Kidney (tissue), 14 donors: ENCODE results near the gene PSMD1. TPM values are rescaled to one million over a fixed set of nuclear protein-coding genes. Genes with fewer than 3 reads are reported as not detected.

Experiments used
- DNase-seq, 5 donors: peaks; one replicate each; pipeline ENCODE4 v3.0.0-alpha.2; 2013 to 2020
- FAIRE-seq: peaks from 2 replicates; lab custom pipeline; 2012; peaks lifted over from hg19 to GRCh38; lab: Jason Lieb, UNC
- H3K27ac ChIP-seq, 2 donors: one replicate each; pipeline ENCODE4 v1.7.0; 2013; ENCODE audit warnings: low read depth in 2 of 2, low read length in 2 of 2, inconsistent platforms in 1 of 2
- H3K27me3 ChIP-seq: one replicate; pipeline ENCODE4 v1.7.1; 2013; ENCODE audit warnings: low read length, inconsistent platforms; ENCODE audit not compliant: control insufficient read depth, insufficient read depth
- H3K36me3 ChIP-seq, 3 donors: one replicate each; pipeline versions ENCODE4 v1.7.0 to v1.7.1; 2013; ENCODE audit warnings: low read length in 3 of 3, control low read depth in 1 of 3, inconsistent platforms in 1 of 3; ENCODE audit not compliant: insufficient read depth in 3 of 3, control insufficient read depth in 2 of 3
- H3K4me1 ChIP-seq, 3 donors: one replicate each; pipeline versions ENCODE4 v1.7.0 to v1.7.1; 2013; ENCODE audit warnings: low read length in 3 of 3, inconsistent platforms in 1 of 3, low read depth in 1 of 3; ENCODE audit not compliant: control insufficient read depth in 2 of 3, insufficient read depth in 2 of 3
- H3K4me3 ChIP-seq, 3 donors: one replicate each; pipeline versions ENCODE4 v1.7.0 to v1.8.1; 2013; ENCODE audit warnings: low read length in 3 of 3, control low read depth in 1 of 3, inconsistent platforms in 1 of 3
- H3K9ac ChIP-seq, 3 donors: one replicate each; pipeline versions ENCODE4 v1.7.0 to v1.7.1; 2013; ENCODE audit warnings: low read length in 3 of 3, control low read depth in 1 of 3, inconsistent platforms in 1 of 3
- H3K9me3 ChIP-seq, 3 donors: one replicate each; pipeline versions ENCODE4 v1.7.0 to v1.7.1; 2013; ENCODE audit warnings: low read length in 3 of 3, control low read depth in 1 of 3, inconsistent platforms in 1 of 3; ENCODE audit not compliant: control insufficient read depth in 2 of 3, insufficient read depth in 1 of 3
- intact Hi-C: fragments of 100-400 bp; cut with DNase I; formaldehyde crosslinking; loops from one replicate; pipeline ENCODE4 v1.11.1; 2022
- polyA plus RNA-seq: library from polyadenylated mRNA; stranded (reverse); fragments of 350-450 nt; fragmentation: Illumina TruSeq; extraction: RNeasy Lipid Tissue Mini Kit (QIAGEN cat#74804); gene quantifications from one replicate; pipeline ENCODE4 v1.2.3, GENCODE V29; 2014; ENCODE audit warnings: low read depth, low replicate concordance; ENCODE audit not compliant: insufficient read depth
- total RNA-seq: library from RNA; stranded (reverse); fragmentation: NEBNext Ultra II Directional; extraction: Animal tissue kit (Norgen Biotek cat#: 25700); gene quantifications from one replicate; pipeline ENCODE4 v1.2.1, GENCODE V29; 2021
- TF ChIP-seq, protein P1 (sequence below): IDR thresholded peaks from 3 replicates; pipeline ENCODE4 v1.5.1; 2012; ENCODE audit warnings: mild to moderate bottlenecking, moderate library complexity, borderline replicate concordance; ENCODE audit not compliant: insufficient read depth; ENCODE audit errors: extremely low read depth
- donor health status: control.
- donor health status: control.
- donor health status: control.
- donor health status: control.
- donor health status: control.
- donor health status: DM: yes; HTN: yes; CAD: no.
- donor health status: Normal renal cell carcinoma (clear cell type).

Gene PSMD1
- total and polyA plus RNA-seq, 2 donors from 2014 or later: 75.6 to 95.4 TPM

GRCh38 chr2:231050018-231050901 lies 6.4 kb upstream of the PSMD1 start:
- no peak overlapping the region for H3K4me3 ChIP-seq
- no peaks in the 10 kb centered on the region for H3K36me3 ChIP-seq
- peaks cover 0 to 20% (median 9%) of the 10 kb centered on the region in 3 donors for H3K4me1 ChIP-seq
- intact Hi-C loops: no loop called here
- H3K27me3 ChIP-seq: no peaks in the 10 kb centered on the region
- H3K27ac ChIP-seq: peak overlapping the region; percentile 25 to 59
- TF ChIP-seq, protein P1, sequence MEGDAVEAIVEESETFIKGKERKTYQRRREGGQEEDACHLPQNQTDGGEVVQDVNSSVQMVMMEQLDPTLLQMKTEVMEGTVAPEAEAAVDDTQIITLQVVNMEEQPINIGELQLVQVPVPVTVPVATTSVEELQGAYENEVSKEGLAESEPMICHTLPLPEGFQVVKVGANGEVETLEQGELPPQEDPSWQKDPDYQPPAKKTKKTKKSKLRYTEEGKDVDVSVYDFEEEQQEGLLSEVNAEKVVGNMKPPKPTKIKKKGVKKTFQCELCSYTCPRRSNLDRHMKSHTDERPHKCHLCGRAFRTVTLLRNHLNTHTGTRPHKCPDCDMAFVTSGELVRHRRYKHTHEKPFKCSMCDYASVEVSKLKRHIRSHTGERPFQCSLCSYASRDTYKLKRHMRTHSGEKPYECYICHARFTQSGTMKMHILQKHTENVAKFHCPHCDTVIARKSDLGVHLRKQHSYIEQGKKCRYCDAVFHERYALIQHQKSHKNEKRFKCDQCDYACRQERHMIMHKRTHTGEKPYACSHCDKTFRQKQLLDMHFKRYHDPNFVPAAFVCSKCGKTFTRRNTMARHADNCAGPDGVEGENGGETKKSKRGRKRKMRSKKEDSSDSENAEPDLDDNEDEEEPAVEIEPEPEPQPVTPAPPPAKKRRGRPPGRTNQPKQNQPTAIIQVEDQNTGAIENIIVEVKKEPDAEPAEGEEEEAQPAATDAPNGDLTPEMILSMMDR: no peak
- no peak overlapping the region for H3K9ac ChIP-seq
- FAIRE-seq: no peak
- H3K9me3 ChIP-seq: no peaks in the 10 kb centered on the region
- DNase-seq: peak in 3 of 5 donors; percentile 16 to 48 (median 24)

DNA sequence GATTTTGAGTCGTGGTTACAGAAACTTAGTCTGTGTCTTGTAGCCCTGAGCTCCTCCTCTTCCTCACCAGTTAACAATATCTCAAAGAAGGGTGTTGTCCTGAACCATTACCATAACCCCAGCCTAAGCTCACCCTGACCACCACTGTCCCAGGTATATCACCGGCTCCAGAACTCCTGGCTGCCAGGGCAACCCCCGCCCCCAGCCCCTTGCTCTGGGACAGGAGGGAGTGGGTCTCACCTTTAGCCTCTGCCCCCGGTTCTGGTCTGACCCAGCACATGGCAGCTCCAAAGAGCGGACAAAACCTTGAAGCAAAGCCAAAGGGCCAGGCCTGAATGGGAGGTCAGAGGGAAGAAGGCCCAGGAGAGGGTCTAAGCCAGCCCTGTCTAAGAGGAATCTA lies 5.6 kb upstream of the PSMD1 start:
- no peaks in the 10 kb centered on the region for H3K9me3 ChIP-seq
- no peak for FAIRE-seq
- intact Hi-C loops: no loop called here
- H3K9ac ChIP-seq: no peak overlapping the region
- peak overlapping the region in 1 of 2 donors; percentile 8 for H3K27ac ChIP-seq
- DNase-seq: no peak
- no peaks in the 10 kb centered on the region for H3K27me3 ChIP-seq
- peaks cover 0 to 20% (median 9%) of the 10 kb centered on the region in 3 donors for H3K4me1 ChIP-seq
- H3K4me3 ChIP-seq: no peak overlapping the region
- TF ChIP-seq, protein P1: no peak
- no peaks in the 10 kb centered on the region for H3K36me3 ChIP-seq

DNA sequence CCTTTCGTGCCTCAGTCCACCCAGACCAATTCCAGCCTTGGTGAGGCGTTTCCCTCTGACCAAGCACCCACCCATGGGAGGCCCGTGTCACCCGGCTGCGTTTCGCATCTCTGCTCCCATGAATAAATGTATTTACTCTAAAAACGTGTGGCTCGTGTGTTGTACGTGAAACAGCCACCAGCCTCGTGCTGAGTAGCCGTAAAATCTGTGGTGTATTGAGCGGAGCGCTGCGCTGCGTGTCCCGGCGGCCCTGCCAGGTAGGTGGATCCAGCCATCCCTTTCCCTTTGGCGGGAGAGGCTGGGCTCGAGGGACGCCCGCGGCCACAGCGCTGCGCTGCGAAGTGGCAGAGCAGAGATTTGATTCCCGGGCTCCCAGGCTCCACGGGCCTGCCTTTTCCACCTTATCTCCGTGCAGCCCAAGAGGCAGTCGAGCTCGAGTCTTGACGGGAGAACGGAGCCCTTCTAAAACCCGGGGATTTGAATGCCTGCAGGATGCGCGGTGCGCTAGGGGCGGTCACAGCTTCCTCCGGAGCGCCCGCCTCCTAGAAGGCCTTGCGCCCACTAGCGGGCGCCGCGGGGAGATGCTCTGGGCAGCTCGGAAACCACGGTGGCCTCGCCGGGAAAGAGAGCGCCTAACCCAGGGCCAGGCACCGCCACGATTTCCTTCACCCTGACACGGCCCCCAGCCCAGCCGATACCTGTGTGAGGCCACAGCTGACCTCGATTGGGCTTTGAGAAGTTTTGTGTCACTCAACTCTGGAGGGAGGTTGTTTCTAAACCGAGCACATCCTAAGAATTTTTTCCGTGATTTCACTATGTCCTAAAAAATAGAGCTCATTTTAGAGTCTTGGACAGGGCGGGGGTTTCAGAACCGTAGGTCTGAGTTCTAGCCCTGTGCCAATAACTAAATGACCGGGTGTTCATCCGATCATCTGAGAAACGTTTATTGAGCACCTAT lies 3.9 kb upstream of the PSMD1 start:
- TF ChIP-seq, protein P1: peak; percentile 90
- peak overlapping the region; percentile 53 to 80 (median 76) for H3K4me3 ChIP-seq
- intact Hi-C loops: no loop called here
- peak overlapping the region; percentile 16 to 34 for H3K27ac ChIP-seq
- H3K27me3 ChIP-seq: no peaks in the 10 kb centered on the region
- DNase-seq (peak; percentile 83 to 95 (median 91)), FAIRE-seq (no peak)
- no peaks in the 10 kb centered on the region for H3K36me3 ChIP-seq
- peak overlapping the region; percentile 18 to 67 (median 46) for H3K9ac ChIP-seq
- H3K4me1 ChIP-seq: peaks cover under 1 to 23% (median 12%) of the 10 kb centered on the region in 3 donors
- H3K9me3 ChIP-seq: no peaks in the 10 kb centered on the region
